NCI-H2196 (cell line): ENCODE measurements around the gene GOSR1.
"Not testable (repeated sequence)": the region's sequence is repeated elsewhere in the genome, so short reads cannot be mapped to it uniquely, and the experiment has no call there.

Experiments
- DNase-seq: peaks from one replicate; lab custom pipeline; 2025; ENCODE audit not compliant: unreplicated experiment; lab: John Stamatoyannopoulos, UW

Gene GOSR1

DNA sequence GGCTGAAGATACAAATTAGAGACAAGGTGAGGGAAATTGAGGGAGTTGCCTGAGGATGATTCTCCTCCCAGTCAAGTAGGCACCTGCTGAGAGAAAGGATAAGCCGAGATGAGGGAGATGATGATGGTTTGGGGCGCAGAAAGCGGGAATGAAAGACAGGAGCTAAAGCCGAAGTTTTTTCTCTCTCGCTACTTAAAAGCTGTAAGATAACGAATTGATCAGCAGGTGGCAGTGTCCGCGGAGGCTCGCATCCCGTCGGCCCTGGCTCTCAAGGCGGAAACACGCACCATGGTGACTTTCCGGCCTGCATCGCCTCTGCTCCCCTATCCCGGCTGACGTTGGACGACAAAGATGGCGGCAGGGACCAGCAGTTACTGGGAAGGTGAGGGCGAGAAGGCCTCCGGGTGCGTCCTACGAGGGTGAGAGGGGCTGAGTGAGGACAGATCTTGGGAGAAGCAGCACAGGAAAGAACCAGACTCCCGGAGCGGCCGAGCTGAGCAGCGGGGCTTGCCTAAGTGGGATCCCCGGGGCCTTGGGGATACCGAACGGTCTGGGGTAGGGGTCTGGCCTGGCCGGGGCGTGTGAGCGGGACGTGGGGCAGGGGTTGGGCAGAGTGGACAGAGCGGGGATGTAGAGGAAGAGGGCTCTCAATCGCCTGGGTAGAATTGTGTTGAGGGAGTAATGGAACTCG lies at the start of gene GOSR1:
TSS of gene GOSR1 (plus strand) at position 326 of the 691 bp plus-strand sequence. CDS start at position 352, 26 bp downstream.
- peak; percentile 78 for DNase-seq

DNA sequence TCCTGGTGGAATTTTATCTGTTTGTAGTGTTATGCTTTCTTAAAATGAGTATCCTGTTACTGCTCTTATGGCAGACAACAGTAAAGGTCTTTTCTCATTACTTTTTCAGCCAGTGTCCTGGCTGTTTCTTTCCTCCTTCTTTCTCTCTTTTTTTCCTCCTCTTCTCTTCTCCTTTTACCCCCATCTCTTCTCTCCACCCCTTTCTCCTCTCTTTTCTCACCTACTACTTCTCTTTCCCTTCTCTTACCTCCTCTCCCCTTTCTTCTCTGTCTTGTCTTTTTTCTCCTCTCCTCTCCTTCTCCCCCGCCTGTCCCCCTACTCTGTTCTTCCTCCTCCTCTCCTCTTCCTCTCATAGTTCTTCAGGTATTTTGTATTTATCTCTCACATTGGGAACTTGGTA lies 49.6 kb upstream of the GOSR1 start:
- no peak for DNase-seq

DNA sequence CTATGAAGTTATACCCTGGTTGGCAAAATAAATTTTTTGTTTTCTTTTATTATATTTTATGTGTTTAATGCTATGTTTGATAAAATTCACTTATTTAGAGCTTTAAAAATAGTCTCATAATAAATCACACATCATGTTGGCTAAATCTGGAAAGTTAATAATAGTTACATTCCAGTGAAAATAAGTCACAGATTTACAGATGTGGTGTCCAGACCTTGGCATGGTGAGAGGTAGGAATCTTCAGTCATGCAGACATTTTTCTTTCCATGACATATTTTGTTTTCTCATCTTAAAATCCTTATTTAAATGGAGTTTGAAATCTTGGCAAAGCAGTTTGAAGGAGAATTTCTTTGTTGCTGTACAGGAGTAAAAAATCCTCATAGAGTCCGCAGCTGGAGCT lies 48.1 kb upstream of the GOSR1 start:
- DNase-seq, result no peak

DNA sequence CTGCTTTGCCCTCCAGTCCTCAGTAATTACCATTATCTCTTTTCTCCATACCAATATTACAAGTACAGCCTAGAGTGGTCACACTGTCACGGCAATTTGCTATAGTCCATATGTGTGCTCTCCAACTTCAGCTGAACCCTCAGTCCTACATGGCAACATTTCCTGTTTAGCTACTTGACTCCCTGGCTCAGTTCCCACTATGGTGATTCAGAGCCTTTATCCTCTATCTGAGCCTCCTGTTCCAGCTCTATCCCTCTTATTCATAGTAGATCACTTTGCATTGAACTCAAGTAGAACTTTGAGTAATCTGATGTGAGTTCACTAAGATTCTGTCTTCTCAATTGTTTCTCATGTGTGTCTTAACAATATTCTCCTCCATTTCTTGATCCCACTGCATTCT lies 43.7 kb upstream of the GOSR1 start:
- peak; percentile 61 for DNase-seq

DNA sequence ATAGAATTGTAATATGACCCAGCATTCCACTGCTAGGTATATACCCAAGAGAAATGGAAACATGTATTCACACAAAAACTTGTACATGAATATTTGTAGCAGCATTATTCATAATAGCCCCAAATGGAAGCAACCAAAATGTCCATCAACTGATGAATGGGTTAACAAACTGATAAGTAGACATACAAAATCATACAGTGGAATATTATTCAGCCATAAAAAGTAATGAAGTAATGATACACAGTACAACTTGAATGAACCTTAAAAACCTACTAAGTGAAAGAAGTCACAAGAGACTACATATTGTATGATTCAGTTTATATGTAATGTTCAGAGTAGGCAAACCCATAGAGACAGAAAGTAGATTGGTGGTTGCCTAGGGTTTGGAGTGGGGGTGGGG lies 40.5 kb upstream of the GOSR1 start:
- DNase-seq, result no peak

DNA sequence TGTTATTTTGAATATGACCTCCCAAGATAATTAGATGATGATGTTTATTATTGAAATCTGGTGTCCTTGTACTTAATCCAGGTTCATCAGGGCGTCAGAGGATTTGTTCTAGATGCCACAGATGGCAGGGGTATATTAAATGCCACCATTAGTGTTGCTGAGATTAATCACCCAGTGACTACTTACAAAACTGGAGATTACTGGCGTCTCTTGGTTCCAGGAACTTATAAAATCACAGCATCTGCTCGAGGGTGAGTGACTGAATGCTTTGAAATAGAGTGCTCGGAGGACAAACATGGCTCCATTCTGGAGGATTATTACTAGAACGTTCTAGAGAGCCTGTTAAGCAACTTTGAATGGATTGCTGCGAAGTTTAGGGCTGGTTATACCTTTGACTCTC lies 33.5 kb upstream of the GOSR1 start:
- DNase-seq, result no peak

DNA sequence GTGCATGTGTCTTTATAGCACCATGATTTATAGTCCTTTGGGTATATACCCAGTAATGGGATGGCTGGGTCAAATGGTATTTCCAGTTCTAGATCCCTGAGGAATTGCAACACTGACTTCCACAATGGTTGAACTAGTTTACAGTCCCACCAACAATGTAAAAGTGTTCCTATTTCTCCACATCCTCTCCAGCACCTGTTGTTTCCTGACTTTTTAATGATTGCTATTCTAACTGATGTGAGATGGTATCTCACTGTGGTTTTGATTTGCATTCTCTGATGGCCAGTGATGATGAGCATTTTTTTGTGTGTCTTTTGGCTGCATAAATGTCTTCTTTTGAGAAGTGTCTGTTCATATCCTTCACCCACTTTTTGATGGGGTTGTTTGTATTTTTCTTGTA lies 30.6 kb upstream of the GOSR1 start:
- DNase-seq, result not testable (repeated sequence)

DNA sequence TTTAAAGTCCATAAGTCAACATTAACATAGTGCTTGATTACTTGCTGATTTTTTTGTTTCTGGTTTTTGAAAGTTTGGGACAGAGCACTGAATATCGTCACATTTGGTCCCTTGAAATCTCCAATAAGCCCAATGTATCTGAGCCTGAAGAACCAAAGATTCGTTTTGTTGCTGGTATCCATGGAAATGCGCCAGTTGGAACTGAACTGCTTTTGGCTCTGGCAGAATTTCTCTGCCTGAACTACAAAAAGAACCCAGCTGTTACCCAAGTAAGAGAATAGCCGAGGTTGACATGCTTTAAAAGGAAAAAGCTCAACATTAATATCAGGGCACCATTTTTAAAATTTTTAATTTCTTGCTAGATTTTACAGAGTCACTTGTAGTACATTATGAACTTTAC lies 27.7 kb upstream of the GOSR1 start:
- no peak for DNase-seq

DNA sequence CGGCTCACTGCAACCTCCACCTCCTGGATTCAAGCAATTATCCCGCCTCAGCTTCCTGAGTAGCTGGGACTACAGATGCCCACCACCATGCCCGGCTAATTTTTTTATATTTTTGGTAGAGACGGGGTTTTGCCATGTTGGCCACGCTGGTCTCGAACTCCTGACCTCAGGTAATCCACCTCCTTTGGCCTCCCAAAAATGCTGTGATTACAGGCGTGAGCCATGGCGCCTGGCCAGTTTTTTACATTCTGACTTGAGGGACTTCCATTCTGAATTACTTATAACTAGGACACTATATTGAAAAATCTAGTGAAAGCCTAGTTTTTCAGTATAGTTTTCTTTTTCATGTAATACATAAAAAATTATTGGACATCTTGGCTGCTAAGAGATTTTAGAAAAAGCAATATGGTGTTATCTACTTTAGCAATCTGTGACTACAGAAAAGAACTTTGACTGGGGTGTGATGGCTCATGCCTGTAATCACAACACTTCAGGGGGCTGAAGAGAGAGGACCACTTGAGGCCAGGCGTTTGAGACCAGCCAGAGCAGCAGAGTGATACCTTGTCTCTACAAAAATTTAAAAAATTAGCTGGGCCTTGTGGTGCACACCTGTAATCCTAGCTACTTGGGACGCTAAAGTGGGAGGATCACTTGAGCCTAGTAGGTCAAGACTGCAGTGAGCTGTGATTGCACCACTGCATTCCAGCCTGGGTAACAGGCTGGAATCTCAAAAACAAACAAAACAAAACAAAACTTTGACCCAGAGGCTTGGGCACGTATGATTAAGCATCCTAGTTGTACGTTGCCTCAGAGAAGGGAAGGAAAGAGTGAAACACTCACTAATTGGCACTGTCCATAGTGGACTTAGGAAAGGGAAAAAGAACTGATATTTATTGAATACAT lies 26.8 kb upstream of the GOSR1 start:
- DNase-seq, result no peak

DNA sequence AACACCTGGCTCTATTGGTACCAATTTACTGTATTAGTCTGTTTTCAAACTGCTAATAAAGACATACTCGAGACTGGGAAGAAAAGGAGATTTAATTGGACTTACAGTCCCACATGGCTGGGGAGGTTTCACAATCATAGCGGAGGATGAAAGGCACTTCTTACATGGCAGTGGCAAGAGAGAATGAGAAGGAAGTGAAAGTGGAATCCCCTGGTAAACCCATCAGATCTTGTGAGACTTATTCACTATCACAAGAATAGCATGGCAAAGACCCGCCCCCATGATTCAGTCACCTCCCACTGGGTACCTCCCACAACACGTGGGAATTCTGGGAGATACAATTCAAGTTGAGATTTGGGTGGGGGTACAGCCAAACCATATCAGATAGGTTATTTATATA lies 22.6 kb upstream of the GOSR1 start:
- no peak for DNase-seq

DNA sequence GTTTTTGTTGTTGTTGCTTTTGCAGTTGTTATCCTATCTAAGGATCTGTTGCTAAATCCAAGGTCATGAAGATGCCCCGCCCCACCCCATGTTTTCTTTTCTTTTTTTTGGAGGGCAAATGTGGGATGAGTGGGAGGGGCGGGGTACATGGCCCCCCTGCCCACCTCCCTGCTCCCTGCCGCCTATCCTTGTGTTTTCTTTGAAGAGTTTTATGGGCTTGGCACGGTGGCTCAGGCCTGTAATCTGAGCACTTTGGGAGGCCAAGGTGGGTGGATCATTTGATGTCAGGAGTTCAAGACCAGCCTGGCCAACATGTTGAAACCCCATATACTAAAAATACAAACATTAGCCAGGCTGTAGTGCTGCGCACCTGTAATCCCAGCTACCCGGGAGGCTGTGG lies 18.8 kb upstream of the GOSR1 start:
- no peak for DNase-seq

DNA sequence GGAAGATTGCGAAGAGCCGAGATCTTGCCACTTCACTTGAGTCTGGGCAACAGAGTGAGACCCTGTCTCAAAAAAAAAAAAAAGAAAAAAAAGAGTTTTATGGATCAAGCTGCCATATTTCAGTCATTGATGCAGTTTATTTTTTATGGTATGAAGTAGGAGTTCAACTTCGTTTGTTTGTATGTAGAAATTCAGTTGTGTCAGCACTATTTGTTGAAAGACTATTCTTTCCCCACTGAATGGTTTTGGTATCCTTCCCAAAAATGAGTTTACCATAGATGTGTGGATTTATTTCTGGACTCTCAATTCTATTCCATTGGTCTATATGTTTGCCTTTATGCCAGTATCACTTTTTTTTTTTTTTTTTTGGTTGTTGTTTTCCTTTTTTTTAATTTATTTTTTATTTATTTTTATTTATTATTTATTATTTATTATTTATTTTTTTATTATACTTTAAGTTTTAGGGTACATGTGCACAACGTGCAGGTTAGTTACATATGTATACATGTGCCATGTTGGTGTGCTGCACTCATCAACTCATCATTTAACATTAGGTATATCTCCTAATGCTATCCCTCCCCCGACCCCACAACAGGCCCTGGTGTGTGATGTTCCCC lies 18.3 kb upstream of the GOSR1 start:
- DNase-seq, result not testable (repeated sequence)

DNA sequence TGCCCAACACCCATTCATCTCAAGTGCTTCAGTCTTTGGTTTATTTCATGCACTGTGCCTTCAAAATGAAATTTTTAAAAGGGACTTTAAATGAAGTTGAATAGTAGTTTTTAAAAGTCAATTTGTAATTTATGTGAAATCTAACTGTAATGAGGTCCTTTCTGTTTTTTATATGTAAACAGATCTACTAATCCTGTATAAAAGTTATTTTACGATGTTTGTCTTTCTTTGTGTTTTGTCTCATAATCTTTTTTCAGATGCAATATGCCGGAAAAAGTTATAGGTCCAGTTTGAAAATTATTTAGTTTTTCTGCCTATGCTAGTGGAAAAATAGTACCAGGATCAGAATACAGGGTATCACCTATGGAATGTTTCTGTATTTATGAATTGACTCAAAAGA lies 8.7 kb upstream of the GOSR1 start:
- no peak for DNase-seq

DNA sequence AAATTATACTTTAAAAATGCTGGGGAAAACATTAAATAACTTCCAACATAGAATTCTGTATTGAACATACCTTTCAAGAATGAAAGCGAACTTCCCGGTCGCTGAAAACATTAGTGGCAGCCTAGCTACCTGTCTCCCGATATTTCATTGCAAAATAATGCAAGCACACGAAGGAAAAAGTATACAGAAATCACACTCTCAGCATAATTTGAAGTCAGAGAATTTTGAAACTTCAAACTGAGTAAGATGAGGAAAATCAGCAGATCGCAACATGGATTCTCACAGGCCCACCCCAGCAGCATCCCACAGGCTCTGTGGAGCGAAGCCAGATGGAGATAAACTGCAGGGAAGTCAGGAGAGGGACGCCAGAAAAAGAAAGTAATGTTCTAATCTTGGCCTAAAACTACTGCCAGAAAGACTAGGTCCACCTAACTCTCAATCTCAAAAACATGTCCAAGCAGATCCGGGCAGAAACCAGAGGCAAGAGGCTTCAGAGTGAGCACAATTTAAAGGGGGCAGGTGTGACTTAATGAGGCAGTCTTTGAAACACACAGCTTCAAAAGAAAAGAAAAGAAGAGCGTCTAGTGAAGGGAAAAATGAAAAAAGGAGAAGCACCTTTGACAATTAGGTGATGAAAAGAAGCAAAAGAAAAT lies 4.8 kb upstream of the GOSR1 start:
- no peak for DNase-seq

DNA sequence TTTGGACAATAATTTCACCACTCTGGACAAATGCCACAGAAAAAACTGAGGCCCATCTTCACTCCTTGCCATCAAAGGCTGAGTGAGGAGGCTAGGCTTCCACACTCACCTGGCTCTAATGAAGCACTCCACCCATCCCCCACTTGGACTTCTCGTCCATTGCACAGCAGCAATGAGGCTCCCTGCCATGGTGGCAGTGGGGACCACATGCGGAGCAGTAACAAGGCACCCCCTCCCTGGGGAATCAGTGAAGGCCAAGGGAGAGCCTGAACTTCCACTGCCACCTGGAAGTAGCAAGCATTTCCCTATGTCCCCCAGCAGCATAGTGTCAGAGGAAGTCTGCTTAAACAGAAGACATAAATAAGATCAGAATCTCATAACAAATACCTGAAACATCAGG lies 2.0 kb upstream of the GOSR1 start:
- no peak for DNase-seq

DNA sequence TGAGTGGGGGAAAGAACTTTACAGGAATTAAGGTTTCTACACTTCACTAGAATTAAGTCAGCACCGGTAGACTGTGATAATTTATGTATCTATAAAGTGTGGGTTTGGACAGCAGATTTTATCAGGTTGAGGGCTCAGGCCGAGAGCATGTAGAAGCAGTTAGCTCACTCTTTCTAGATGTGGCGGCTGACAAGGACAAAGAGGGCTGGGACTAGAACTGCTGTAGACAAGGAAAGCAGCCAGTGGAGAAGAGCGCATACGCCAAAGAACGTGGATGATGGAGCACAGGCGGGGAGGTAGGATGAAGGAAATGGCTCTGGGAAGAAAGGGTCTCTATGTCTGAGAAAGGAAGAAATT lies 504 bp upstream of the GOSR1 start:
- no peak for DNase-seq

DNA sequence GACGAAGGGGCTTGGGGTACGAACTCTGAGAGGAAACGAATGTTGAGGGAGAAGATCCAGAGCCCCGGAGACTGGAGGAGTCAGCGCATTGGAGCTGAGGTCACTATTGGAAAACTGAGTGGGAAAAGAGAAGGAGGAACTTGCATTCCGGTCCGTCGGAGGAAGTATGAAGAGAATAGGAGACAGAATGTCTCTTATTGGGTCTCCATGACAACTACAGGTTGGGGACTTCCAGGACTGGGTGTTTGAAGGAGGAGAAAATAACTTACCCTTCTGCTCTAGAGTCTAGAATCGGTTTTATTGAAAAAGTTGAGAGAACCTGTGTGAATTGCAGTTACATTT lies 537 bp downstream of the GOSR1 start:
- DNase-seq, result no peak

DNA sequence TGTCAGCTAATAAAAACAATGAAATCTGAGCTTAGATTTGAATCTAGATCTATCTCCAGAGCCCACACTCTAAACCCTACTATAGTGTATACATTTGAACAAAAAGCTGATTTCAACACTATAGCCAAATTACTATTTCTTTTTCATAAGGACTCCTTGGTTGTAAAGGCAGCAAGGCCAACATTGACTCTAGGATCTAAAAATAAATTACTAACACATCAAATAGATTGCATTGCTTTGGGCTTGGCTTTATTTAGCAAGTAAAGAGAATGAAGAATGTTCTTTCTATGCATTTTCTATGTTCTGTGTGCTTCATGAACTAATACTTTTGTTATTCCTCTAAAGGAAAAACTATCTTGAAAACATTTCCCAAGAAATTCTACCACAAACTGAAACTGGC lies 5.3 kb downstream of the GOSR1 start:
- DNase-seq, result no peak

DNA sequence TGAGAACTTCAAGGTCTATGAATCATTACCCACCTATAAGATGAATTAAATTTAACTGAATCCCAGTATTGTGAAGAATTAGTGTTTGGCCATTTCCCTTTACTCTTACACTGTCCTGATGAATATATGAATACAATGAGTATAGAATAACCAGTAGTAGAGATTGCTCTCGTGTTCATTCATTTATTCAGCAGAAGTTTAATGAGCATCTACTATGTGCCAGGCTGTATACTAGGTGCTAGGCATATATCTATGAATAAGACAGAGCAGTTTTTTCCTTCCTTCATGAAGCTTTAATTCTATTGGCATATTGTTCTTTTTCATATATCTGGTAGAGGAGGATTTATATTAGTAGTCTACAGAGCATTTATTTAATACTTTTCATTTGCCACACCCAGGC lies 6.0 kb downstream of the GOSR1 start:
- no peak for DNase-seq

DNA sequence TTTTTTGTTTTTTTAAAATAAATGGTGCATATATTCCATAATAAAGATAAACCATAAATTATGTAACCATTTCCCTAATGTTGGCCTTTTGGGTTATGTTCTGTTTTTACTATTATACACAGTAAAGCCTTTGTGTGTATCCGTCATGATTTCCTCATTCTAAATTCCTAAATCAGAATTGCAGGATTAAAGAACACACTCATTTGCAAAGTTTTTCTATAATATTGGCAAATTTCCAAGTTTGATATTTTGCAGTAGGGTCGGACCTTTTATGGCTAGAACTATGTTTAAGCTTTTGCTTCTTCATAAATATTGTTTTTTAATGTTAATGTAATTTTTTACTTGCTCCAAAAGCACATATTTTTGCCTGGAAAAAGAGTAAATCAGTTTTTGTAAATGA lies 16.6 kb downstream of the GOSR1 start:
- no peak for DNase-seq

DNA sequence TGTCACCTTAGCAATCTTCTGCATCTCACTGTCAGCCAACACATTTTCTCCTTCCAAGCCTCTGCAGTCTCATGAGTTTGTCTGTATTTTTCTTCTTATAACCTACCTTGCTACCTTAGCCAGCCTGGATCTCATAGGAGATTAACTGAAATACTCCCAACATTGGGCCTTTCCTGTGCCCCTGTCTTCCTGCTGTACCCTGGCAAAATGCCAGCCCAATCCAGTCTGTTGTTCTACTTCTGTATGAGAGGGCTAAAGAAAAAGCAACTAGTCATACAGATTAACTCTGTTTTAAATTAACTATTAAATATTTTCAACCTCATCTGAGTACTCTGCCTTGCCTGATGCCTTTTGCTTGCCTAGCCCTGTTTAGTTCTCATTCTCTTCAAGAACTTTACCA lies 18.4 kb downstream of the GOSR1 start:
- no peak for DNase-seq

DNA sequence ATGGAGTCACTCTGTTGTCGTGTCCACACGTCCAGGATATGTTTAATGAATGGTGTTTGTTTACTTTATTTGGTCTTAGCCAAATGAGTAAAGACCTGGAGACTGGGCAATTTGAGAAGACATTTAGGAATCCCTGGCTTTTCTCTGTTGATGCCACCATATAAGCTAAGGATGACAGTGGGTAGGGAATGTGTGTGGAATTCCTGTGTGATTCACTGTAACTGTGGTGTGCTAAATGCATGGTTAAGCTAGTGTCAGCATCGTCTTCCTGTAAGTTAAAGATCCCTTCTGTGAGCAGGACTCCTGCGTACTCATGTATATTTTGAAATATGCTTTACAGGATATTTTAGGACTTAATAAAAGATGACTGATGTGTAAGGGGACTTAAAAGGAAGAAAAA lies 26.4 kb downstream of the GOSR1 start:
- no peak for DNase-seq
